ENCODE measurements around the gene NFE2.

NFE2 gene

DNA sequence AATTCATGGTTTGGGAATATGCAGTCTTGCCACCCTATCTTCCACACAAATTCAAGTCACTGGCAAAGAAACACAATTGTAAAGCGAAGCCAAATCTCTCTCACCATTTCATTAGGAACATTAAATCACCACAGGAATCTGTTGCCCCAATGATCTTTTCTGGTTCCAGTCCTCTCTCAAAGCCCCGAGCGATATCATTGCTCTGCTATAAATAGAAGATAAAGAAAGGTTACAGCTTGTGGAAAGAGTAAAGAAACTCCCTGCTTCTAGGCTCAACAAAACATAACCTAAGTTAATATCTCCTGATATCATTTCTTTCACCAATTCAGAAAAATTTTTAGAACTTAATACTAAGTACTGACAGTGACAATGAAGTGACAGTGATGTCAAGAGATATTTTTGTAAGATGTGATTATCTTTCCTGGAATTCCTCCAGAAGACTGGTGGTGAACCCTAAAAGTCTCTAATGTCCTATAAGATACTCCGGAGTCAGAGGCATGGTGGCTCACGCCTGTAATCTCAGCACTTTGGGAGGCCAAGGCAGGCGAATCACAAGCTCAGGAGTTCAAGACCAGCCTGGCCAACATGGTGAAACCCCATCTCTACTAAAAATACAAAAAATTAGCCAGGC lies 54.7 kb downstream of the NFE2 start:
- H3K27ac Mint-ChIP-seq: no peak overlapping the region
- H3K4me3 Mint-ChIP-seq: no peak overlapping the region
- no peaks in the 10 kb centered on the region for H3K27me3 Mint-ChIP-seq
- H3K9me3 Mint-ChIP-seq: no peaks in the 10 kb centered on the region
- H3K36me3 Mint-ChIP-seq: peaks cover 18% of the 10 kb centered on the region
- peaks cover 15% of the 10 kb centered on the region for H3K4me1 Mint-ChIP-seq

Measured in activated naive CD4-positive, alpha-beta T cell treated with anti-CD3 and anti-CD28 coated beads, Interleukin-2, amount 50 U/mL, for 24 hours (primary cell).